IMR-90 (cell line): ENCODE measurements around the gene SH3GL2. TPM values are rescaled to one million over a fixed set of nuclear protein-coding genes. Genes with fewer than 3 reads are reported as not detected.

Experiments
- ATAC-seq: fragments of 200-7000 bp; cut with Tn5 transposase; 2 replicates; pipeline ENCODE4 v1.9.1; 2020; ENCODE audit warnings: low read depth, mild to moderate bottlenecking, moderate library complexity
- BruUV-seq: library from RNA; stranded (reverse); fragments of 400-500 nt; replicated peaks from 2 replicates; lab custom pipeline; 2021; lab: Mats Ljungman, UMichigan
- CTCF ChIA-PET: fragments of 300-600 bp; formaldehyde crosslinking; extraction: SDS; loops from one replicate; lab custom pipeline; 2021; ENCODE audit warnings: antibody characterized with exemption; lab: Yijun Ruan, JAX
- POLR2A ChIA-PET: fragments of 300-600 bp; sonication (Branson Sonifier 250); formaldehyde crosslinking; loops from one replicate; lab custom pipeline; 2022; ENCODE audit warnings: antibody characterized with exemption; ENCODE audit not compliant: unreplicated experiment; lab: Charles Lee
- DNase-seq: peaks from one replicate; pipeline ENCODE4 v3.0.0; 2013
- H2AFZ ChIP-seq: replicated peaks from 2 replicates; pipeline ENCODE3; 2013; ENCODE audit warnings: low read length, mild to moderate bottlenecking; ENCODE audit not compliant: poor library complexity
- H2AK5ac ChIP-seq: 2 replicates; pipeline ENCODE4 v1.6.1; 2013; ENCODE audit warnings: low read depth, low read length, inconsistent platforms
- H2AK9ac ChIP-seq: replicated peaks from 2 replicates; pipeline ENCODE3; 2013; ENCODE audit warnings: mild to moderate bottlenecking, low read depth, low read length, moderate library complexity; ENCODE audit not compliant: poor library complexity
- H2BK120ac ChIP-seq: 2 replicates; pipeline ENCODE4 v1.6.1; 2013; ENCODE audit warnings: low read depth, low read length, inconsistent platforms
- H2BK15ac ChIP-seq: 3 replicates; pipeline ENCODE4 v1.6.1; 2013; ENCODE audit warnings: low read depth, low read length, inconsistent platforms
- H2BK20ac ChIP-seq: 2 replicates; pipeline ENCODE4 v1.6.1; 2013; ENCODE audit warnings: low read depth, mild to moderate bottlenecking, inconsistent platforms, low read length, moderate library complexity
- H2BK5ac ChIP-seq: 2 replicates; pipeline ENCODE4 v1.6.1; 2013; ENCODE audit warnings: mild to moderate bottlenecking, low read depth, low read length, inconsistent platforms; ENCODE audit not compliant: poor library complexity, severe bottlenecking
- H3K14ac ChIP-seq: replicated peaks from 2 replicates; pipeline ENCODE4 v1.6.1; 2013; ENCODE audit warnings: low read depth, low read length, inconsistent platforms
- H3K18ac ChIP-seq: 2 replicates; pipeline ENCODE4 v1.6.1; 2013; ENCODE audit warnings: low read depth, low read length, control low read depth
- H3K23ac ChIP-seq: 2 replicates; pipeline ENCODE4 v1.6.1; 2013; ENCODE audit warnings: low read depth, low read length, inconsistent platforms
- H3K27ac ChIP-seq: 2 replicates; pipeline ENCODE4 v1.5.1; 2013; ENCODE audit warnings: mild to moderate bottlenecking, control low read depth, low read length; ENCODE audit not compliant: insufficient read depth
- H3K27me3 ChIP-seq: 2 replicates; pipeline ENCODE4 v1.6.1; 2013; ENCODE audit warnings: low read length; ENCODE audit not compliant: control insufficient read depth, insufficient read depth
- H3K36me3 ChIP-seq: 2 replicates; pipeline ENCODE4 v1.6.1; 2013; ENCODE audit warnings: low read length, mixed read lengths; ENCODE audit not compliant: control insufficient read depth, insufficient read depth
- H3K4ac ChIP-seq: 2 replicates; pipeline ENCODE4 v1.6.1; 2013; ENCODE audit warnings: low read depth, low read length, inconsistent platforms
- H3K4me1 ChIP-seq: 2 replicates; pipeline ENCODE4 v1.6.1; 2013; ENCODE audit warnings: low read length, mixed read lengths; ENCODE audit not compliant: control insufficient read depth, insufficient read depth
- H3K4me2 ChIP-seq: 2 replicates; pipeline ENCODE4 v1.6.1; 2013; ENCODE audit warnings: low read depth, mild to moderate bottlenecking, control low read depth, low read length, moderate library complexity
- H3K4me3 ChIP-seq: 2 replicates; pipeline ENCODE4 v1.5.1; 2013; ENCODE audit warnings: low read depth, mild to moderate bottlenecking, control low read depth, low read length, moderate library complexity; ENCODE audit not compliant: insufficient read depth
- H3K56ac ChIP-seq: 2 replicates; pipeline ENCODE4 v1.6.1; 2013; ENCODE audit warnings: low read length, inconsistent platforms; ENCODE audit not compliant: insufficient read depth; ENCODE audit errors: extremely low read depth
- H3K79me1 ChIP-seq, 2 experiments: 2 replicates each; pipeline ENCODE4 v1.6.1; 2013; ENCODE audit warnings: low read length in 2 of 2, inconsistent platforms in 1 of 2, low read depth in 1 of 2
- H3K9ac ChIP-seq: 2 replicates; pipeline ENCODE4 v1.6.1; 2013; ENCODE audit warnings: low read depth, low read length, control low read depth
- H3K9me1 ChIP-seq: 2 replicates; pipeline ENCODE4 v1.6.1; 2013; ENCODE audit warnings: low read length, inconsistent platforms; ENCODE audit not compliant: insufficient read depth
- H3K9me3 ChIP-seq: 2 replicates; pipeline ENCODE4 v1.6.1; 2013; ENCODE audit warnings: low read length; ENCODE audit not compliant: control insufficient read depth, insufficient read depth
- H4K20me1 ChIP-seq: 2 replicates; pipeline ENCODE4 v1.6.1; 2013; ENCODE audit warnings: low read length, inconsistent platforms; ENCODE audit not compliant: insufficient read depth
- H4K5ac ChIP-seq: 2 replicates; pipeline ENCODE4 v1.6.1; 2013; ENCODE audit warnings: mild to moderate bottlenecking, low read depth, low read length, control low read depth
- H4K8ac ChIP-seq, 2 experiments: 2 replicates each; pipeline ENCODE4 v1.6.1; 2013; ENCODE audit warnings: low read depth in 2 of 2, low read length in 2 of 2, control low read depth in 1 of 2, inconsistent platforms in 1 of 2
- H4K91ac ChIP-seq: 2 replicates; pipeline ENCODE4 v1.6.1; 2013; ENCODE audit warnings: low read depth, low read length, inconsistent platforms; ENCODE audit not compliant: insufficient read depth
- CEBPB ChIP-seq: IDR thresholded peaks from 2 replicates; pipeline ENCODE4 v1.6.1; 2012; ENCODE audit warnings: low read depth, low read length, improper control_type of control experiment
- CHD1 ChIP-seq: IDR thresholded peaks from 2 replicates; pipeline ENCODE4 v1.6.1; 2012; ENCODE audit warnings: low read depth, low read length, improper control_type of control experiment
- MAFK ChIP-seq: IDR thresholded peaks from 2 replicates; pipeline ENCODE4 v1.6.1; 2012; ENCODE audit warnings: low read depth, low read length, improper control_type of control experiment
- MAZ ChIP-seq: IDR thresholded peaks from 2 replicates; pipeline ENCODE4 v1.6.1; 2012; ENCODE audit warnings: low read depth, mild to moderate bottlenecking, low read length, improper control_type of control experiment, moderate library complexity, borderline replicate concordance
- MXI1 ChIP-seq: IDR thresholded peaks from 2 replicates; pipeline ENCODE4 v1.6.1; 2012; ENCODE audit warnings: low read depth, mild to moderate bottlenecking, low read length, moderate library complexity, borderline replicate concordance
- POLR2A ChIP-seq: IDR thresholded peaks from 2 replicates; pipeline ENCODE4 v1.6.1; 2012; ENCODE audit warnings: mild to moderate bottlenecking, low read depth, low read length
- RCOR1 ChIP-seq: IDR thresholded peaks from 2 replicates; pipeline ENCODE4 v1.6.1; 2012; ENCODE audit warnings: mild to moderate bottlenecking, low read length, improper control_type of control experiment; ENCODE audit not compliant: insufficient replicate concordance
- RFX5 ChIP-seq: IDR thresholded peaks from 2 replicates; pipeline ENCODE4 v1.8.0; 2012; ENCODE audit warnings: low read depth, mild to moderate bottlenecking, low read length, moderate library complexity
- USF2 ChIP-seq: fragments of 150-350 bp; IDR thresholded peaks from 2 replicates; pipeline ENCODE4 v1.6.1; 2017; ENCODE audit warnings: mild to moderate bottlenecking, antibody characterized with exemption, low read length, low read depth
- WGBS, 2 experiments: methylation state at CpG; one replicate each; pipeline versions ENCODE4 v1.1.5 to v1.1.7; 2013; ENCODE audit warnings: missing lambda C conversion rate in 2 of 2; ENCODE audit not compliant: insufficient read length in 1 of 2; ENCODE audit errors: extremely low coverage in 2 of 2; 5-methylcytosine and 5-hydroxymethylcytosine counted together
- dilution Hi-C: fragments of 300-500 bp; cut with HindIII; formaldehyde crosslinking; loops from one replicate; pipeline ENCODE4 v1.14.3; 2018; ENCODE audit warnings: low sequenced_read_pairs; ENCODE audit not compliant: unreplicated experiment
- in situ Hi-C: fragments of 300-500 bp; cut with MboI; formaldehyde crosslinking; loops from 3 replicates; pipeline ENCODE4 v1.14.3; 2019; ENCODE audit warnings: low sequenced_read_pairs, inconsistent platforms, mixed read lengths
- intact Hi-C: fragments of 100-400 bp; cut with micrococcal nuclease; formaldehyde crosslinking; loops from 2 replicates; pipeline ENCODE4 v1.10.0; 2022
- polyA plus RNA-seq, 3 experiments: library from polyadenylated mRNA; depleted of rRNA; stranded (reverse); fragments of >200 nt; gene quantifications; 2 replicates each; pipeline ENCODE4 v1.2.3, GENCODE V29; 2012; ENCODE audit warnings: low replicate concordance in 1 of 3
- total RNA-seq: library from RNA; depleted of rRNA; stranded (reverse); fragments of >200 nt; gene quantifications from 2 replicates; pipeline ENCODE4 v1.2.3, GENCODE V29; 2012
- TF ChIP-seq, protein P1 (sequence below): fragments of 150-350 bp; IDR thresholded peaks from 2 replicates; pipeline ENCODE4 v1.6.1; 2016; ENCODE audit warnings: low read depth, mild to moderate bottlenecking, low read length, moderate library complexity, borderline replicate concordance

Gene SH3GL2
- total and polyA plus RNA-seq, 2 of the 4 experiments (the other 2 are of a cell fraction), result under 0.01 to 0.05 TPM

GRCh38 chr9:17795744-17796143 is 216.9 kb downstream of the SH3GL2 start:
- WGBS, 2 experiments, result 75% methylated on average over 3 of the region's 6 CpGs; no CpG with 5 or more reads in 1 of the 2 experiments
- Histone ChIP-seq H3K56ac (no peak overlapping the region), H3K4me2 (no peak overlapping the region), H2BK120ac (no peak overlapping the region), H3K14ac (no peak overlapping the region), H2AK9ac (no peak overlapping the region), H3K9ac (no peak overlapping the region), H3K27me3 (no peaks in the 10 kb centered on the region; the same call in none of the 2 replicates), H2BK20ac (no peak overlapping the region), H2AK5ac (no peak overlapping the region), H3K4me3 (no peak overlapping the region), H4K8ac (no peak overlapping the region), H3K18ac (no peak overlapping the region), H3K79me1 (no peaks in the 10 kb centered on the region), H3K23ac (no peak overlapping the region), H2BK5ac (no peak overlapping the region), H3K36me3 (no peaks in the 10 kb centered on the region), H3K9me3 (no peaks in the 10 kb centered on the region), H4K5ac (no peak overlapping the region), H2BK15ac (no peak overlapping the region), H4K20me1 (no peaks in the 10 kb centered on the region), H3K9me1 (no peaks in the 10 kb centered on the region), H4K91ac (no peak overlapping the region), H3K27ac (no peak overlapping the region), H3K4me1 (no peaks in the 10 kb centered on the region), H3K4ac (no peak overlapping the region), H2AFZ (no peak overlapping the region)
- no peak for ATAC-seq
- in situ Hi-C loops (no loop called here), dilution Hi-C loops (loop anchor here (25.0 kb wide), 1 partner anchor 258 kb away; no protein-coding TSS in a partner anchor), intact Hi-C loops (no loop called here)
- POLR2A ChIA-PET, result no interaction called here
- TF ChIP-seq MAZ, result no peak
- TF ChIP-seq MXI1, result no peak
- no peak for TF ChIP-seq MAFK
- TF ChIP-seq CEBPB, result no peak
- TF ChIP-seq RFX5, result no peak
- no peak for TF ChIP-seq USF2
- TF ChIP-seq, protein P1, sequence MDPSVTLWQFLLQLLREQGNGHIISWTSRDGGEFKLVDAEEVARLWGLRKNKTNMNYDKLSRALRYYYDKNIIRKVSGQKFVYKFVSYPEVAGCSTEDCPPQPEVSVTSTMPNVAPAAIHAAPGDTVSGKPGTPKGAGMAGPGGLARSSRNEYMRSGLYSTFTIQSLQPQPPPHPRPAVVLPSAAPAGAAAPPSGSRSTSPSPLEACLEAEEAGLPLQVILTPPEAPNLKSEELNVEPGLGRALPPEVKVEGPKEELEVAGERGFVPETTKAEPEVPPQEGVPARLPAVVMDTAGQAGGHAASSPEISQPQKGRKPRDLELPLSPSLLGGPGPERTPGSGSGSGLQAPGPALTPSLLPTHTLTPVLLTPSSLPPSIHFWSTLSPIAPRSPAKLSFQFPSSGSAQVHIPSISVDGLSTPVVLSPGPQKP, result no peak
- no peak for TF ChIP-seq POLR2A
- no peak for TF ChIP-seq RCOR1
- no peak for TF ChIP-seq CHD1
- CTCF ChIA-PET, result no interaction called here
- no TSS peak for BruUV-seq
- DNase-seq, result no peak
